NCI-H345 (cell line): ENCODE measurements around the gene PRND.
"Not testable (repeated sequence)": the region's sequence is repeated elsewhere in the genome, so short reads cannot be mapped to it uniquely, and the experiment has no call there.

Experiments used
- DNase-seq: peaks from one replicate; lab custom pipeline; 2025; lab: John Stamatoyannopoulos, UW

The PRND gene

DNA sequence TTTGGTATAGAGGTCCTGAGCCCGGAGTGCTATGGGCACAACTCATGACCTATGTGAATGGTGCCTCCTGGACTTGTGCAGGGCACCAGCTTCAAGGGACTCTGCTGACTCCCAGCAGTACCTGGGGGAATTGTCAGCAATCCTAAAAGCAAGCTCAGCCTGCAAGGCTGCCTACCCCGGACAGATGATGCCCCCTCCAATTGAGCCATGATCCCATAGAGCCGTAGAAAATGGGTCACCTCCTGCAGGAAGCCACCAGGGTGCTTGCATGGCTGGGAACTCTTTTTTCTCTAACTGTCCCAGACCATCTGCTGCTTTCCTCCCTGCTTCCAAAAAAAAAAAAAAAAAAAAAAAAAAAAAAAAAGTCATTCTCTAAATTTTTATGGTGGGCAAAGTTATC lies 12.9 kb upstream of the PRND start:
- DNase-seq, result no peak

DNA sequence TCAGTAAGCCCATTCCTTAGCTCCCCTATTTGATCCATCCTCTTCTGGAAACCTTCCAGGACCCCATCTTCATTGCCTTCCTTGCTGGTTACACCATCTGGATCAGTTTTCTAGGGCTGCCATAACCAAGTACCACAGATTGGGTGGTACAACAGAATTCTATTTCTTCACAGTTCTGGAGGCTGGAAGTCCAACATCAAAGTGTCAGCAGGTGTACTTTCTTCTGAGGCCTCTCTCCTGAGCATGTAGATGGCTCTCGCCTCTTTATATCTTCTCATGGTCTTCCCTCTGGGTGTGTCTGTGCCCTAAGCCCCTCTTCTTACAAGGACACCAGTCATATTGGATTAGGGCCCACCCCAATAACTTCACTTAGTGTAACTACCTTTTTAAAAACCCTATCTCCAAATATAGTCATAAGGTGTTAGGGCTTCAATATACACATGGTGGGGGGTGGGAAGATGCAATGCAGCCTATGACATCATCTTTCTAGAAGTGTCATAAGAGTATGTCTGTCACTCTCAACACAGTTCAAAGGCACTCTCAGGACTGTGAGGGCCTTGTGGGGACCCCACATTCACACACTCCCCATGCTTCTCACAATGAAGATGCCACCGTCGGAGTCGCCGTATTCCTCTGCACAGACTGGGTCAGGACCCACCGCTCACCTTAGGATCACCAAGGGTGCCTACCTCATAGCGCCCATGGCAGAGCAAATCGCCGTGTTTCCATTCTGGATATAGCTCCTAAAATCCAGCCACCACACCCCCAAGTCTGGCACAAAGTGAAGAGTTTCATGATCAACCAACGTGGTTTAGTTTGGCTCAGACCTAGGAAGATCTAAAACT lies 12.2 kb upstream of the PRND start:
- DNase-seq, result no peak

DNA sequence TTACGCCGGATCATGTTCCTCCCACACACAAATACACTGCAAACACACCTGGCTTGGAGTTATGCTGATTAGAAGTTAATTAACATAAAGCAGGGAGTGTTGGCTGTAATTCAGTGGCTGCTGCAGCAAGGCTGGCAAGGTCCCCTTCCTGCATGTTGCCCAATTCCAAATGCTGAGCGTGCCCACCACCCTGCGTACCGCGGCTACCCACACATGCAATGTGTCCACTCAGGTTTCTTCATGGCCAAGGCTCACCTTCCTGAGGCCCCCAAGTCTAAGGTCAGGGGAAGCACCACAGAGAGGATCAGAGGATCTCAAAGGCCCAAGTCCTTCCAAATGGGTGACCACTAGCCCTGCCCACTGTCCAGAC lies 11.6 kb upstream of the PRND start:
- no peak for DNase-seq

DNA sequence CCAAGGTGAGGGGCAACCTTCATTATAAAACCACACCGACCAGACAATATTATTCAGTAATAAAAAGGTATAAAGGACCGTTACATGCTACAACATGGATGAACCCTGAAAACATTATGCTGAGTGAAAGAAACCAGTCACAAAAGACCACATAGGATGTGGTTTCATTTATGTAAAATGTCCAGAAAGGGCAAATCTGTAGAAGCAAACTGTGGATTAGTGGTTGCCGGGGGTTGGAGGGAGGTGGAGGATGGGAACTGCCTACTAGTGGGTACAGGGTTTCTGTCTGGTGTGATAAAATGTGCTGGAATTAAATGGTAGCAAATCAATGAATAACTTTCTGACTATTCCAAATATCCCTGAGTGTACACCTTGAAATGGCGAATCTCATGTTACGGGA lies 10.2 kb upstream of the PRND start:
- no peak for DNase-seq

DNA sequence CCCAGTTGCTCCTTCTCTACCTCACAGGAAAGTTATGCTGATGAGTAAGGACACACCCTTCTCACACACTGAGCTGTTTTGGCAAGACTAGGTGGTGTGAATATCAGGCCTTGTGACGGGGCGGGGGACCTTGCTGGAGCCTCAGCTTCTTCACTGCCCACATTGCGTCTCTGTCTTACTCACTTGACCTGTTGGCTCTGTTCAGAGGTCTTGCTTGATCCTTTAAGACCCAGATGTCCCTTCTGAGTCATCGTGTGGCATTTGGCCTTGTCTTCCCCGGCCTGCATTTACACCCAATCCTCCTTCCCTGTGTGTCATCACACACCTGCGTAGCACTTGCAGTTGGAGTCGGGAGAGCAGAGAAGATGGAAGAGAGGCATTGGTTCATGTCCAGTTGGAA lies 8.3 kb upstream of the PRND start:
- no peak for DNase-seq

DNA sequence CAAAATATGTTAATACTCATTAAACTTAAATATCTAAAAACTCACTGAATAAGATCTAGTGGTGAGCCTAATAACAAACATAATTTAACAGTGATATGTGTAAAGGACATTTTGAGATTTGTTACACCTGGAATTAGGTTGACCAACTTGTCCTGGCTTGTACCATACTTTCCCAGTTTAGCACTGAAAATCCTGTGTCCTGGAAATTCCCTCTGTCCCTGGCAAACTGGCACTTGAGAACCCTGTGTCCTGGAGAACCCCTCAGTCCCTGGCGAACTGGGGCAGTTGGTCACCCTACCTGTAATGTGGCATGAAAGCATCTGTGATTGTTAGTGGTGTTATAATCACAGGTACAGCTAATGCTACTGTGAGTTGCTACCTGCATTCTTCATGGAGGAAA lies 6.9 kb upstream of the PRND start:
- DNase-seq, result no peak

DNA sequence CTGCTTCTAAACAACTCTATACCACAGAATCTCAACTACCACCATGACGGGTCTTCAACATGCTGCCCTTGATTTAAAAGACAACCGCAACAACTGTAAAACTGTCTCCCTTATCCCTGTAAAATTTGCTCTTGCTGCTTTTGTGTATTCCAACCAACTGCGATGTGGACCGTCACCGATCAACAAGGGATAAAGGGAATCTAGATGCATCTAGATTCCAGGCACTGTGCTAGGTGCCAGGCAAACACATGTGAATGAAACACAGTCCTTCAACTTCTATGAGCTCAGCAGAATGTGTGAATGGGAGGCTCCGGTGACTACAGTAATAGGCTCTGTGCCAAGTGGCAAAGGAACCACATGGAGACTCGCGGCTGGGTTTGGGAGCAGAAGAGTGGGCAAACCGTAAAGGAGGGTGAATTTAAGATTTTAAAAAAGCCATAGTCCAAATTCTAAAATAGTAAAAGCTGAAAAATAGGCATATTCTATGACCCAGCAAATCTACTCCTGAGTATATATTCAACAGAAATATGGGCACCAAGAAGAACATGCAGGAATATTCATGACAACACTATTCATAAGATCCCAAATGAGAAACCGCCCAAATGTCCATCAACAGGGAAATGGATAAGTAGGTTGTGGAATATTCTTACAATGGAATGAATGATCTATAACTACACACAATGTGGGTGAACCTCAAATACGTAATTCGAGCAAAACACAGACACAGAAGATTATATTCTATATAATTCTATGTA lies 3.7 kb upstream of the PRND start:
- DNase-seq, result peak; percentile 16

DNA sequence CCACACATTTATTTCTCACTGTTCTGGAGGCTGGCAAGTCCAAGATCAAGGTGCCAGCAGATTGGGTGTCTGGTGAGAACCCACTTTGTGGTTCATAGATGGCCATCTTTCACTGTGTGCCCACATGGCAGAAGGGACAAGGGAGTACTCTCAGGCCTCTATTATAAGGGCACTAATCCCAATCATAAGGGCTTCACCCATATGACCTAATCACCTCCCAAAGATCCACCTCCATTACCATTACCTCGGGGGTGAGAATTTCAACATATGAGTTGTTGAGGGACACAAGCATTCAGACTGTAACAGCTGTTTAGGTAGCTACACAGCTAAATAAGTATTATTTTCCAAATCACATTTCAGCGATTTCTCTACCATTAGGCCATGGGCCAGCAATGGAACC lies 2.5 kb upstream of the PRND start:
- no peak for DNase-seq

DNA sequence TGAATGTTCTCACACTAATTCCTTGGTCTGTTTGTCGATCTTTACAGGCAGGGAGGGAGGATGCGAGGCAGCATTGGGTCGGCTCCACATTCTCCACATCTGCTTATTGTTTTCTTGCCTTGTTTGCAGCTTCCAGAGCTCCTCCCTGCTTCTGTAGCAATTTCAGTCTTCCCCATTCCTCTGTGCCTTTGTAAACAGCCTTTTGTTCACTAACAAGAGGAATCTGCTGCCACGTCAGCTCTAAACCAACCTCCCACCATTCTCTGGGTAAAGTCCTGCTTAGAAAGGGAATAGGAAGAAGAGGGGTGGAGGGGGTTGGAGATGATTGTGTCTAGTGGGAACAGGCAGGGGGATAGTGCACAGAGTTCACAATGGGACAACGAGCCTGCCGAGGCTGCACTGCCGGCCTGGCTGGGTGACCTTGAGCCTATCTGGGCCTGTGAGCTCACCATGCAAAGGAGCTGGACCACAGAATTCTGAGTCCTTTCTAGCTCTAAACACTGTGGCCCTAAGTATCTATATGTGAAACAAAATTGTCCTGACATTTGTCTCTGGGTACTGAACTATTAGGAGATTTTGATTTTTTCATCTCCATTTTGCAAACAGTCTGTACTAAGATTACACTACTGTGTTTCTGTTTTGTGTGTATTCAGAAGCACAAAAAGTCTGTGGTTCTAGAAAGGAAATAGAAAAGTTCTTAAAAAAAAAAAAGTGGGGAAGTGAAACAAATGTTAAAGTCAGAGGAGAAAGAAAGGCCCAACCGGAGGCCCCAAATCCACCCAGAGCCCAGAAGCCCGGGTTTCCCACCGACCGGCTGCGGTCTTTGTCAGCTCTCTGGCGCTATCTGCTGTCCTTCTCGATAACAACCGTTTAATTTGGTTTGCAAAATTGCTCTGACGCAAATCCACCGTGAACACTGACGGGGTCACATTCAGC lies 1.4 kb upstream of the PRND start:
- peak; percentile 74 for DNase-seq

DNA sequence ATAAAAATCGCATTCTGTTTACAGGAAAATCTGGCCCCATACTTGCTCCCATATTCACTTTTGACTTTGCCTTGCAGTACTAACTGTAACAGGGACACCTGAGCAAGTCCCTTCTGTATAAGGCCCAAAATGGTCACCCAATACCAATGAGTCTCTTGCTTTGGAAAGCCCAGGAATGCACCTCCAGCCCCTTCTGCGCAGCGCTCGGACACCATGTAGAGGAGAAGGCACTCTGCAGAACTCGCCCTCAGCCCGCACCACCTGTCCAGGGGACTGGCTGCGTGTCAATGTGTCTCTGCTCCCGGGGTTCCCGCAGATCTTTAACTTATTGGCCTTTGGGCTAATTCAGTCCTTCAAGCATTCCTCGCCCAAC lies 746 bp upstream of the PRND start:
- no peak for DNase-seq

DNA sequence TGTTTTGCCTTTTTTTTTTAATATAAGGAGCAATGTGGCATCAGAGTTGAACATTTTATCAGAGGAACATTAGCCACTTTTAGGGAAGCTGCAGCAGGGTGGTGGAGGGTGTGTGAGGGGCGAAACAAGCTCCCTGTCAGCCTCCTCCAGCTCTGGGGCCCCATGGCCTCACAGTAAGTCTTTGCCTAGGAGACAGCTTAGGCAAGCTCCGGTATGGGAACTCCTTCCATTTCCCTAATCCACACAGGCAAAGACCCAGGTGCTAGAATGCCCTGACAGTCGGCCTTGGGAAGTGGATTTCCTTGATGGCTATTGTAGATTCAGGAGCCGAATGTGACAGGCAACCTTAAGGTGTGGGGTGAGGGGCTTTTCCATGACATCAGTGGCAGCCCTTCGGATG lies 862 bp downstream of the PRND start:
- DNase-seq, result no peak

DNA sequence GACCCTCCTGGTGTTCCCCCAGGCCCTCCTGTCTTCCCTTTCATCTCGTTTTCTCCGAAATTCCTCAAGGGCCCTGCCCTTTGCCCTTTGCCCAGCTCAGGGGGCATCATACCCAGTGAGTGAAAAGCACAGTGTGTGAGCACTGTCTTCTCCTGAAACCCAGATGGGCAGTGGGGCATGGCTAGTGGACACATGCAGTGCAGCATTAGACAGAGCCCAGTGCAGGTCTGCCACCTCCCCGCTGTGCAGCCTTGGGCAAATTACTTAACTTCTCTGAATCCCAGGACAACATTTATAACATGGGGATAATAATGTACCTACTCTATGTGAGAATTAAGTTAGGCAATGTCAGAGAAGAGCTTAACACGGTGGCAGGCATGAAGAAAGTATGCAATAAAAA lies 1.3 kb downstream of the PRND start:
- no peak for DNase-seq

DNA sequence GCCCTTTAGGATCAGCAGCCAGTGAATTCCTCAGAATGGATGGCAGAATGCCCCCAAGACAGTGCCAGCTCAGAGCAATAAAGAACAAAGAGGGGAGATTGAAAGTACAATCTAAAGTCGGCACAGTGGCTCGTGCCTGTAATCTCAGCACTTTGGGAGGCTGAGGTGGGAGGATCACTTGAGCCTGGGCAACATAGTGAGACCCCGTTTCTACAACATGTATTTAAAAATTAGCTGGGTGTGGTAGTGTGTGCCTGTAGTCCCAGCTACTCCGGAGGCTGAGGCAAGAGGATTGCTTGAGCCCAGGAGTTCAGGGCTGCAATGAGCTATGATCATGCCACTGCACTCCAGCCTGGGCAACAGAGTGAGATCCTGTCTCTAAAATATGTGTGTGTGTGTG lies 1.8 kb downstream of the PRND start:
- DNase-seq, result not testable (repeated sequence)

DNA sequence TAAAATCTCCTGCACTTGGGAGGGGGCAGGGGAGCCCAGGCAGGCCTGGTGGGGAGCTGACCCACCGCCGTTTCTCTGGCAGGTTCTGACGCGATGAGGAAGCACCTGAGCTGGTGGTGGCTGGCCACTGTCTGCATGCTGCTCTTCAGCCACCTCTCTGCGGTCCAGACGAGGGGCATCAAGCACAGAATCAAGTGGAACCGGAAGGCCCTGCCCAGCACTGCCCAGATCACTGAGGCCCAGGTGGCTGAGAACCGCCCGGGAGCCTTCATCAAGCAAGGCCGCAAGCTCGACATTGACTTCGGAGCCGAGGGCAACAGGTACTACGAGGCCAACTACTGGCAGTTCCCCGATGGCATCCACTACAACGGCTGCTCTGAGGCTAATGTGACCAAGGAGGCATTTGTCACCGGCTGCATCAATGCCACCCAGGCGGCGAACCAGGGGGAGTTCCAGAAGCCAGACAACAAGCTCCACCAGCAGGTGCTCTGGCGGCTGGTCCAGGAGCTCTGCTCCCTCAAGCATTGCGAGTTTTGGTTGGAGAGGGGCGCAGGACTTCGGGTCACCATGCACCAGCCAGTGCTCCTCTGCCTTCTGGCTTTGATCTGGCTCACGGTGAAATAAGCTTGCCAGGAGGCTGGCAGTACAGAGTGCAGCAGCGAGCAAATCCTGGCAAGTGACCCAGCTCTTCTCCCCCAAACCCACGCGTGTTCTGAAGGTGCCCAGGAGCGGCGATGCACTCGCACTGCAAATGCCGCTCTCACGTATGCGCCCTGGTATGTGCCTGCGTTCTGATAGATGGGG lies 3.0 kb downstream of the PRND start:
- no peak for DNase-seq

DNA sequence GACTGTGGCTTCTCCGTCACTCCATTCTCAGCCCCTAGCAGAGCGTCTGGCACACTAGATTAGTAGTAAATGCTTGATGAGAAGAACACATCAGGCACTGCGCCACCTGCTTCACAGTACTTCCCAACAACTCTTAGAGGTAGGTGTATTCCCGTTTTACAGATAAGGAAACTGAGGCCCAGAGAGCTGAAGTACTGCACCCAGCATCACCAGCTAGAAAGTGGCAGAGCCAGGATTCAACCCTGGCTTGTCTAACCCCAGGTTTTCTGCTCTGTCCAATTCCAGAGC lies 3.5 kb downstream of the PRND start:
- no peak for DNase-seq

DNA sequence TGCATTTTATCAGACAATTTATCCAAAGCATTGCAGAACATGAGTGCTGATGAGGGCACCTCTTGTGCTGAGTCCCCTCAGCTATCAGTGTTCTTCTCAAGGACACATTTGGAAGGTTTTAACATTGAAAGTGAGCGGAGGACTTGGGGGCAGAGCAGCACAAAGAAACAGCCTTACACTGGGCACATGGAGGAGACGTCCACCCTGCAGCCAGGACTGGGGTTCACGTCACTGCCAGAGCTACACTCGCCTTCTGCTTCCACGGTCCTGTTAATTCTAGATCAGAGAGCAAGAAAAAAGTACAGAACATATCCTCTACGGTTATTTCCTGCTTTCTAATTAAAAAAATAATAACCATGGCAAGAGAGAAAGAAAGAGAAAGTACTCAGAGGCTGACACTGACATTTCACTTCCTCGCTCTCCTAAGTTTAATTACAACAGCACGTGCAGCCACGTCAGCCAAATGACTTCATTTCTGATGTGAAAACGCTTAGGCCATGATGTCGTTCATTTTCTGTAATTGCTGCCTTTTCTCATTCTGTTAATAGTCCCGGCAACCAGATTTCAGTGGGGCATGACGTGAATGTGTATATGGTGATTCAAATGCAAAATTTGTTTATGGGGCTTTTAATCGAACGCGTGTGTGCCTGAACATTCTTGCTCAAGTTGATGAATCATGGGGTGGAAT lies 5.1 kb downstream of the PRND start:
- no peak for DNase-seq

DNA sequence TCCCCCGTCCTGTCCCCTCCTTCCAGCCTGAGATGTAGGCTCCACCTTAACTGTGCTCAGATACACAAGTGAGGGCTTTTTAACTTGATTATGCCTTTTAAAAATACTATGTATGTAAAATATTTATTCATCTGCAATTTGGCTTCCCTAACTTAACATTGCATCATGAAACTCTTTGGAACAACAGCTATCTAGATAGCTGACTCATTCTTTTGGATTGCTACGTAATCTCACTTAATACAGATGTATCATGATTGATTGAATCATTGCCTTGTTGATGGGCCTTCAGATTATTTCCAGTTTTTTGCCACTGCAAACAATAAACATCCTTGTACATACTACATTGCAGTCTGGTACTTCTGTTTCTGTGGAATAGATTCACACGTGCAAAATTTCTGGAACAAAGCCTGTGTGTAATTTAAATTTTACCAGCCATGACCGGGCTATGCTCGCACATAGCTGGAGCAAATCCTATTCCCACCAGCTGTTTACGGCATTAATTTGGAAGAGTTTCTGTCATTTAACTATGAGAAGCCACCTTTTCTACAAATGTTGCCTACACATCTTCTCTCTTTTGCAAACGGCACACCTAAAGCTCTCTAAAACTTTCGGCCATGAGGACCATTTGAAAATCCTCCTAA lies 6.5 kb downstream of the PRND start:
- DNase-seq, result no peak

DNA sequence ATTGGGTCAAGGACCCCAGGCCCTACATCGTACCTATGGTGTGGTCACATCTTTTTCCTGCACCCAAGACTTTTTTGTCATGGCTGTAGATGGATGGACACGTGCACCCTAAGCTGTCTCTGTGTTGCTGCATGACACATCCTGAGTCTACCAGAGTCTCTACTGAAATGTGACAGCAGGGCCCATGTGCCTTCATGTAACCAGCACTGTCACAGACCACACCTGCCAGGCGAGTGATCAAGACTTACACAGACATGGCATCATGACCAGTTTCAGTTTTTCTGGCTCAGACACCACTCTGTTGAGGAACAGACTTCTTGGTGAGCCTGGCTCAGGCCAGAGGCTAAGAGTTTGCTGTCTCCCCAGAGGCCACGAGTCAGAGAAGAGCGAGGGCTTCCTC lies 7.6 kb downstream of the PRND start:
- no peak for DNase-seq

DNA sequence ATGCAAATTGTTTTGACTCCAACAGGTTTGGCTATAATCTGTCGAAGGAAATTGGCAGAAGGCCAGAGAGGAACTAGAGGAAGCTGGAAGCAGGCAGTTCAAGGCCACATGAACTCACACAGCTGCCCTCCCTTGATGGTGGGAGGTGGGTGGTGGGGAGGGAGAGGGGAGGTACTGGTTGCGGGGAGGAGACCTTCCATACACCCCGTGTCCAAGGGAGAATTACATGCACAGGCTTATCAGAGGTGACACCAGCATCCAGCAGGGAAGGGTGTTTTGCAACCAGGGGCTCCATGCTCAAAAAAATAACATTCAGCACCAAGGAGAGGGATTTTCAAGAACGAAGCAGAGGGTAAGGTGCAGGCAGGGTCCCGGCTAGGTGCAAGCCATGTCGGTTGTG lies 9.1 kb downstream of the PRND start:
- peak; percentile 59 for DNase-seq

DNA sequence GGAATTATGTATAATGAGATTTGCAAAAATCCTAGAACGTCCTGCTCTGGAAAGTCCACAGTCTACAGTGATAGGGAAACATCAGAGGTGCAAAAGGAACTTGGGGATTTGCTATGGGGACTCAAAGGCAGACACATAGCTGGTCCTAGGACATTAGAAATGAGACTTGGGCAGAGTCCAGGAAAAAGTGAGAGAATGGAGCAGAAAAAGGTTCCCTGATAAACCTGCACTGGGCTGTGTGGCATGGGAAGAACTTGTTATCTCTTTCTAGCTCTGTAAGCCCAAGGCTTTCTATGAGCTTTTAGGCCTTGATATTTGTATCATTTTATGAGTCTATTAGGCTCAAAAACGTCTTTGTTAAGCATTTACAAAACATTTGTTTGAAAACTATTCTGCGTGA lies 15.2 kb downstream of the PRND start:
- DNase-seq, result no peak
